SK-N-SH treated with all-trans-retinoic acid at 6 μM for 48 hours (cell line): Measurements from ENCODE around the gene FAM161A.

Source experiments
- CSDC2 ChIP-seq: fragments of 250-450 bp; sonication (Bioruptor Pico); IDR thresholded peaks from 2 replicates; pipeline ENCODE4 v1.5.0; 2020; ENCODE audit warnings: mild to moderate bottlenecking, moderate library complexity
- ZNF565 ChIP-seq: fragments of 450-650 bp; formaldehyde crosslinking; conservative IDR thresholded peaks from 2 replicates; pipeline ENCODE4 v1.5.0; 2020; ENCODE audit warnings: low read depth, mild to moderate bottlenecking, moderate library complexity
- ZNF8 ChIP-seq: fragments of 450-650 bp; formaldehyde crosslinking; IDR thresholded peaks from 2 replicates; pipeline ENCODE4 v1.5.0; 2020; ENCODE audit warnings: mild to moderate bottlenecking, moderate library complexity

- TF ChIP-seq CSDC2 (no peak), ZNF8 (CRISPR knock-in tag) (no peak), ZNF565 (no peak)
Observed at GRCh38 chr2:61853086-61853846, 594 bp downstream of the FAM161A start.
